H1 (cell line): ENCODE measurements around the gene TMEM130.

ENCODE experiments used
- JUN ChIP-seq: IDR thresholded peaks from 2 replicates; pipeline ENCODE4 v1.6.1; 2011; ENCODE audit warnings: low read depth, mild to moderate bottlenecking, improper control_type of control experiment, low read length
- POLR2AphosphoS5 ChIP-seq: IDR thresholded peaks from 2 replicates; pipeline ENCODE4 v1.6.1; 2011; ENCODE audit warnings: low read depth, low read length
- RFX5 ChIP-seq: IDR thresholded peaks from 2 replicates; pipeline ENCODE4 v1.6.1; 2011; ENCODE audit warnings: low read depth, low read length, improper control_type of control experiment, borderline replicate concordance
- SIN3A ChIP-seq, 2 experiments: IDR thresholded peaks in 1 of 2; conservative IDR thresholded peaks in 1 of 2; 2 replicates each; pipeline ENCODE4 v1.6.1; 2011 to 2012; ENCODE audit warnings: low read length in 2 of 2, improper control_type of control experiment in 1 of 2, low read depth in 1 of 2, mild to moderate bottlenecking in 1 of 2
- TAF1 ChIP-seq: IDR thresholded peaks from 2 replicates; pipeline ENCODE4 v1.6.1; 2011; ENCODE audit warnings: mild to moderate bottlenecking, low read depth, low read length
- YY1 ChIP-seq: IDR thresholded peaks from 2 replicates; pipeline ENCODE4 v1.6.1; 2011; ENCODE audit warnings: low read depth, mild to moderate bottlenecking, low read length
- TF ChIP-seq, protein P1 (sequence below), 3 experiments: IDR thresholded peaks; 1 replicate in 2 of 3; 2 replicates in 1 of 3; pipeline versions ENCODE4 v1.5.1 to v1.6.1; 2011; ENCODE audit warnings: low read length in 3 of 3, mild to moderate bottlenecking in 3 of 3, inconsistent platforms in 2 of 3, low read depth in 1 of 3, moderate library complexity in 1 of 3; ENCODE audit not compliant: insufficient read depth in 1 of 3; ENCODE audit errors: control extremely low read depth in 1 of 3
- TF ChIP-seq, protein P2 (sequence below): IDR thresholded peaks from 2 replicates; pipeline ENCODE4 v1.6.1; 2012; ENCODE audit warnings: inconsistent platforms

DNA sequence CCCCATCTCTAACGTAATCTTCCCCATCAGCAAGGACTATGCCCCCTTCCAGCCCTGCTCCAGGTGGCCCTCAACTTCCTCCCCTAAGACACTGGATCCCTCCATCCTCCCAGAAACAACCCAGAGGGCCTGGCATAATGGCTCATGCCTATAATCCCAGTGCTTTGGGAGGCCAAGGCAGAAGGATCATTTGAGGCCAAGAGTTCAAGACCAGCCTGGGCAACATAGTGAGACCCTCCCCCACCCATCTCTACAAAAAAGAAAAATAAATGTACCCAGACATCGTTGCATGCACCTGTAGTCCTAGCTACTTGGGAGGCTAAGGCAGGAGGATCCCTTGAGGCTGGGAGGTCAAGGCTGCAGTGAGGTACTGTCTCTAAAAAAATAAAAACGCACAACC lies 42.6 kb downstream of the TMEM130 start:
- no peak for TF ChIP-seq POLR2AphosphoS5
- TF ChIP-seq, protein P1, sequence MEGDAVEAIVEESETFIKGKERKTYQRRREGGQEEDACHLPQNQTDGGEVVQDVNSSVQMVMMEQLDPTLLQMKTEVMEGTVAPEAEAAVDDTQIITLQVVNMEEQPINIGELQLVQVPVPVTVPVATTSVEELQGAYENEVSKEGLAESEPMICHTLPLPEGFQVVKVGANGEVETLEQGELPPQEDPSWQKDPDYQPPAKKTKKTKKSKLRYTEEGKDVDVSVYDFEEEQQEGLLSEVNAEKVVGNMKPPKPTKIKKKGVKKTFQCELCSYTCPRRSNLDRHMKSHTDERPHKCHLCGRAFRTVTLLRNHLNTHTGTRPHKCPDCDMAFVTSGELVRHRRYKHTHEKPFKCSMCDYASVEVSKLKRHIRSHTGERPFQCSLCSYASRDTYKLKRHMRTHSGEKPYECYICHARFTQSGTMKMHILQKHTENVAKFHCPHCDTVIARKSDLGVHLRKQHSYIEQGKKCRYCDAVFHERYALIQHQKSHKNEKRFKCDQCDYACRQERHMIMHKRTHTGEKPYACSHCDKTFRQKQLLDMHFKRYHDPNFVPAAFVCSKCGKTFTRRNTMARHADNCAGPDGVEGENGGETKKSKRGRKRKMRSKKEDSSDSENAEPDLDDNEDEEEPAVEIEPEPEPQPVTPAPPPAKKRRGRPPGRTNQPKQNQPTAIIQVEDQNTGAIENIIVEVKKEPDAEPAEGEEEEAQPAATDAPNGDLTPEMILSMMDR (IDR thresholded peaks at IDR 0.05; ENCODE audit: control extremely low read depth in 1 of 3, insufficient read depth in 1 of 3, low read depth in 1 of 3, low read length in 3 of 3) = no peak
- no peak for TF ChIP-seq JUN
- TF ChIP-seq, protein P2, sequence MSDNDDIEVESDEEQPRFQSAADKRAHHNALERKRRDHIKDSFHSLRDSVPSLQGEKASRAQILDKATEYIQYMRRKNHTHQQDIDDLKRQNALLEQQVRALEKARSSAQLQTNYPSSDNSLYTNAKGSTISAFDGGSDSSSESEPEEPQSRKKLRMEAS = no peak
- no peak for TF ChIP-seq TAF1
- TF ChIP-seq SIN3A (conservative IDR thresholded peaks at IDR 0.05 in 1 of 2, IDR thresholded peaks at IDR 0.05 in 1 of 2; ENCODE audit: low read depth in 1 of 2, low read length in 2 of 2) = no peak
- TF ChIP-seq RFX5 = no peak
- TF ChIP-seq YY1 = no peak
